ENCODE measurements around the gene ZNF213. TPM values are rescaled to one million over a fixed set of nuclear protein-coding genes. Genes with fewer than 3 reads are reported as not detected.

Gene ZNF213
- total RNA-seq, 1 donor from 2014 or later: 10.6 TPM

- H3K4me3 Mint-ChIP-seq: no peak overlapping the region
- no peaks in the 10 kb centered on the region for H3K27me3 Mint-ChIP-seq
- no peaks in the 10 kb centered on the region for H3K4me1 Mint-ChIP-seq
- no peak overlapping the region for H3K27ac Mint-ChIP-seq
- no peaks in the 10 kb centered on the region for H3K9me3 Mint-ChIP-seq
- DNase-seq: no peak
- peaks cover 12% of the 10 kb centered on the region for H3K36me3 Mint-ChIP-seq (ENCODE audit: low read depth)
- intact Hi-C loops (cut with micrococcal nuclease): no loop called here
Measured at GRCh38 chr16:3144321-3144983, 9.6 kb downstream of the ZNF213 start.

GRCh38 chr16:3145151-3145550 lies 10.3 kb downstream of the ZNF213 start:
- H3K4me3 Mint-ChIP-seq: no peak overlapping the region
- H3K27ac Mint-ChIP-seq: no peak overlapping the region
- H3K36me3 Mint-ChIP-seq (ENCODE audit: low read depth): peaks cover 10% of the 10 kb centered on the region
- DNase-seq: no peak
- peaks cover 4% of the 10 kb centered on the region for H3K4me1 Mint-ChIP-seq
- no peaks in the 10 kb centered on the region for H3K27me3 Mint-ChIP-seq
- intact Hi-C loops (cut with micrococcal nuclease): no loop called here
- H3K9me3 Mint-ChIP-seq: no peaks in the 10 kb centered on the region

- no peak overlapping the region for H3K4me3 Mint-ChIP-seq
- DNase-seq: no peak
- intact Hi-C loops (cut with micrococcal nuclease): no loop called here
- H3K4me1 Mint-ChIP-seq: peaks cover 5% of the 10 kb centered on the region
- peaks cover under 1% of the 10 kb centered on the region for H3K27me3 Mint-ChIP-seq
- no peak overlapping the region for H3K27ac Mint-ChIP-seq
- H3K36me3 Mint-ChIP-seq (ENCODE audit: low read depth): peaks cover 10% of the 10 kb centered on the region
- H3K9me3 Mint-ChIP-seq: no peaks in the 10 kb centered on the region
Measured at GRCh38 chr16:3145660-3146059, 10.8 kb downstream of the ZNF213 start.

GRCh38 chr16:3147046-3147756 lies 12.4 kb downstream of the ZNF213 start:
- Mint-ChIP-seq H3K4me3 (no peak overlapping the region), H3K9me3 (no peaks in the 10 kb centered on the region), H3K36me3 (ENCODE audit: low read depth) (peaks cover 7% of the 10 kb centered on the region), H3K27me3 (peaks cover 3% of the 10 kb centered on the region), H3K4me1 (peaks cover 14% of the 10 kb centered on the region), H3K27ac (no peak overlapping the region)
- no peak for DNase-seq
- intact Hi-C loops (cut with micrococcal nuclease): no loop called here

GRCh38 chr16:3147757-3148104 lies 12.9 kb downstream of the ZNF213 start:
- peaks cover 8% of the 10 kb centered on the region for H3K36me3 Mint-ChIP-seq (ENCODE audit: low read depth)
- intact Hi-C loops (cut with micrococcal nuclease): no loop called here
- peaks cover 19% of the 10 kb centered on the region for H3K4me1 Mint-ChIP-seq
- peaks cover 6% of the 10 kb centered on the region for H3K27me3 Mint-ChIP-seq
- no peak for DNase-seq
- peaks cover 3% of the 10 kb centered on the region for H3K9me3 Mint-ChIP-seq
- no peak overlapping the region for H3K27ac Mint-ChIP-seq
- H3K4me3 Mint-ChIP-seq: no peak overlapping the region

GRCh38 chr16:3148256-3149192 lies 13.7 kb downstream of the ZNF213 start:
- peaks cover 8% of the 10 kb centered on the region for H3K27me3 Mint-ChIP-seq
- H3K27ac Mint-ChIP-seq: peak overlapping the region; percentile 39
- H3K4me1 Mint-ChIP-seq: peaks cover 21% of the 10 kb centered on the region
- peaks cover 10% of the 10 kb centered on the region for H3K36me3 Mint-ChIP-seq (ENCODE audit: low read depth)
- peaks cover 4% of the 10 kb centered on the region for H3K9me3 Mint-ChIP-seq
- peak overlapping the region; percentile 88 for H3K4me3 Mint-ChIP-seq
- intact Hi-C loops (cut with micrococcal nuclease): no loop called here
- DNase-seq: no peak

GRCh38 chr16:3149193-3149530 lies 14.3 kb downstream of the ZNF213 start:
- Mint-ChIP-seq H3K27ac (peak overlapping the region; percentile 39), H3K27me3 (peaks cover 8% of the 10 kb centered on the region), H3K4me3 (peak overlapping the region; percentile 88), H3K4me1 (peaks cover 21% of the 10 kb centered on the region), H3K36me3 (ENCODE audit: low read depth) (peaks cover 10% of the 10 kb centered on the region), H3K9me3 (peaks cover 4% of the 10 kb centered on the region)
- intact Hi-C loops (cut with micrococcal nuclease): no loop called here
- no peak for DNase-seq

GRCh38 chr16:3149630-3150345 lies 15.0 kb downstream of the ZNF213 start:
- Mint-ChIP-seq H3K4me3 (peak overlapping the region; percentile 88), H3K4me1 (peaks cover 24% of the 10 kb centered on the region), H3K27ac (peak overlapping the region; percentile 88), H3K36me3 (ENCODE audit: low read depth) (peaks cover 10% of the 10 kb centered on the region), H3K27me3 (peaks cover 9% of the 10 kb centered on the region), H3K9me3 (peaks cover 4% of the 10 kb centered on the region)
- intact Hi-C loops (cut with micrococcal nuclease): loop anchor here (1.0 to 5.0 kb wide), 7 partner anchors 9 to 351 kb away; partner anchors contain the start of genes TIGD7, ZNF263 and ZNF75A
- peak; percentile 85 for DNase-seq

GRCh38 chr16:3150346-3151218 lies 15.8 kb downstream of the ZNF213 start:
- Mint-ChIP-seq H3K36me3 (ENCODE audit: low read depth) (peaks cover 10% of the 10 kb centered on the region), H3K9me3 (peaks cover 4% of the 10 kb centered on the region), H3K27me3 (peaks cover 9% of the 10 kb centered on the region), H3K4me3 (peak overlapping the region; percentile 88), H3K27ac (peak overlapping the region; percentile 89), H3K4me1 (peaks cover 27% of the 10 kb centered on the region)
- DNase-seq: peak; percentile 100
- intact Hi-C loops (cut with micrococcal nuclease): loop anchor here (1.0 to 5.0 kb wide), 7 partner anchors 8 to 350 kb away; partner anchors contain the start of genes TIGD7, ZNF263 and ZNF75A

GRCh38 chr16:3152027-3152276 lies 17.1 kb downstream of the ZNF213 start:
- Mint-ChIP-seq H3K4me1 (peaks cover 27% of the 10 kb centered on the region), H3K4me3 (peak overlapping the region; percentile 88), H3K9me3 (peaks cover 4% of the 10 kb centered on the region), H3K36me3 (ENCODE audit: low read depth) (peaks cover 10% of the 10 kb centered on the region), H3K27ac (peak overlapping the region; percentile 94), H3K27me3 (peaks cover 12% of the 10 kb centered on the region)
- intact Hi-C loops (cut with micrococcal nuclease): loop anchor here (1.0 to 5.0 kb wide), 3 partner anchors 35 to 155 kb away; partner anchors contain the start of genes TIGD7, ZNF263 and ZNF75A
- DNase-seq: peak; percentile 75

- DNase-seq: peak; percentile 95
- Mint-ChIP-seq H3K36me3 (ENCODE audit: low read depth) (peaks cover 10% of the 10 kb centered on the region), H3K4me1 (peaks cover 30% of the 10 kb centered on the region), H3K9me3 (peaks cover 4% of the 10 kb centered on the region), H3K27me3 (peaks cover 16% of the 10 kb centered on the region), H3K4me3 (peak overlapping the region; percentile 88), H3K27ac (peak overlapping the region; percentile 94)
- intact Hi-C loops (cut with micrococcal nuclease): loop anchor here (1.0 to 5.0 kb wide), 3 partner anchors 35 to 155 kb away; partner anchors contain the start of genes TIGD7, ZNF263 and ZNF75A
Measured at GRCh38 chr16:3152277-3152990, 17.6 kb downstream of the ZNF213 start.

- H3K9me3 Mint-ChIP-seq: peaks cover 4% of the 10 kb centered on the region
- no peak for DNase-seq
- peaks cover 35% of the 10 kb centered on the region for H3K4me1 Mint-ChIP-seq
- peak overlapping the region; percentile 88 for H3K4me3 Mint-ChIP-seq
- peaks cover 21% of the 10 kb centered on the region for H3K27me3 Mint-ChIP-seq
- H3K36me3 Mint-ChIP-seq (ENCODE audit: low read depth): peaks cover 10% of the 10 kb centered on the region
- intact Hi-C loops (cut with micrococcal nuclease): loop anchor here (1.0 to 5.0 kb wide), 3 partner anchors 34 to 154 kb away; partner anchors contain the start of genes TIGD7, ZNF263 and ZNF75A
- peak overlapping the region; percentile 94 for H3K27ac Mint-ChIP-seq
Measured at GRCh38 chr16:3152991-3153368, 18.2 kb downstream of the ZNF213 start.
